Right lobe of liver (tissue), 4 donors: ENCODE results near the gene FCGR3A.

Source experiments
- CTCF ChIP-seq, 4 donors: fragments of 200-600 bp in 3 of 4; fragments of 450-650 bp in 1 of 4; IDR thresholded peaks; one replicate each; pipeline versions ENCODE4 v1.5.1 to v1.8.0; 2016 to 2022; ENCODE audit warnings: antibody characterized with exemption in 4 of 4, mild to moderate bottlenecking in 2 of 4
- POLR2A ChIP-seq: fragments of 450-650 bp; IDR thresholded peaks from one replicate; pipeline ENCODE4 v1.6.1; 2017; ENCODE audit warnings: antibody characterized with exemption, mild to moderate bottlenecking
- donor health status: DM: no; HTN: no; CAD: no.
- donor health status: DM: no; HTN: no; CAD: no.
- donor health status: DM: no; HTN: yes; CAD: no.

DNA sequence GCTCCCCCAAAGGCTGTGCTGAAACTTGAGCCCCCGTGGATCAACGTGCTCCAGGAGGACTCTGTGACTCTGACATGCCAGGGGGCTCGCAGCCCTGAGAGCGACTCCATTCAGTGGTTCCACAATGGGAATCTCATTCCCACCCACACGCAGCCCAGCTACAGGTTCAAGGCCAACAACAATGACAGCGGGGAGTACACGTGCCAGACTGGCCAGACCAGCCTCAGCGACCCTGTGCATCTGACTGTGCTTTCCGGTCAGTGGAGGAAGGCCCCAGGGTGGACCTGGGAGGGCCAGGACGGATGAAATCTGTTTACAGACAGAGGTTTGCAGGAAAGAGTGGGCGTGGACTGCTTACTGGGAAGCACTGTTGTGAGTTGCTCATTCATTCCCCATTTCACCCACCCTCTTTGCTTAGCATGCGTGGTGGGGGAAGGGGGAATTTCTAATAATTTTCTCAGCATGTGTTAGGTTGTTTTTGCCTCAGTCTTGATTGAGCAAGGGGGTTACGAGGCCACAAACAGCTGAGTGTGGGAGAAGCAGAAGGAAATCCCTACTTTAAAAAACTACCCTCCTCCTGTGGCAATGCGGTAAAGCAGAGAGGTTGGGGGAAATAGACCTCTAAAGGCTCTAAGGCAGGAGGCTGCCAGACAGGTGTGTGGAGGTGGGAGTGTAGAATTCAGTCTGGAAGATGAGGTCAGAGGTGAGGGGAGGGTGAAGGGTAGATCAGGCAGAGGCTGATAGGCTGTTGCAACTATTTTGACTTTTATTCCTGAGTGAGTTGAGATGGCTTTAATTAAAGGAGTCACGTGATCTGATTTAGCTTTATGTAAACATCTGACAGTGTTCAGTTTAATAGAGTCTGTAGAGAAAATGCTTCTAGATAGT lies 43.0 kb downstream of the FCGR3A start:
- no peak for TF ChIP-seq CTCF (IDR thresholded peaks at IDR 0.05)
- no peak for TF ChIP-seq POLR2A
